Endodermal cell (in vitro differentiated cells): Measurements from ENCODE around the gene CDK5RAP2. TPM values are rescaled to one million over a fixed set of nuclear protein-coding genes. Genes with fewer than 3 reads are reported as not detected.
"Not testable (repeated sequence)": the region's sequence is repeated elsewhere in the genome, so short reads cannot be mapped to it uniquely, and the experiment has no call there.

Experiments
- DNase-seq: peaks from one replicate; pipeline ENCODE4 v3.0.0-alpha.2; 2017
- H3K27ac ChIP-seq: 2 replicates; pipeline ENCODE4 v1.5.1; 2013; ENCODE audit warnings: mild to moderate bottlenecking, low read depth, low read length, moderate library complexity
- H3K27me3 ChIP-seq: 2 replicates; pipeline ENCODE4 v1.6.1; 2013; ENCODE audit warnings: mild to moderate bottlenecking, low read length, moderate library complexity; ENCODE audit not compliant: insufficient read depth, control insufficient read depth, poor library complexity, severe bottlenecking
- H3K36me3 ChIP-seq: 2 replicates; pipeline ENCODE4 v1.7.0; 2013; ENCODE audit warnings: mild to moderate bottlenecking, low read length, moderate library complexity; ENCODE audit not compliant: control insufficient read depth, insufficient read depth
- H3K4me1 ChIP-seq: one replicate; pipeline ENCODE4 v1.7.0; 2013; ENCODE audit warnings: low read length; ENCODE audit not compliant: control insufficient read depth, insufficient read depth
- H3K4me3 ChIP-seq: 2 replicates; pipeline ENCODE4 v1.5.1; 2013; ENCODE audit warnings: mild to moderate bottlenecking, low read length, moderate library complexity
- H3K9ac ChIP-seq: 2 replicates; pipeline ENCODE4 v1.6.1; 2013; ENCODE audit warnings: mild to moderate bottlenecking, low read length, moderate library complexity; ENCODE audit not compliant: poor library complexity, severe bottlenecking; ENCODE audit errors: extremely low read depth
- H3K9me3 ChIP-seq: 2 replicates; pipeline ENCODE4 v1.6.1; 2013; ENCODE audit warnings: mild to moderate bottlenecking, low read length, moderate library complexity; ENCODE audit not compliant: control insufficient read depth
- H3K27ac Mint-ChIP-seq: 2 replicates; pipeline ENCODE4 v1.8.0; 2020; ENCODE audit warnings: mixed read lengths
- H3K27me3 Mint-ChIP-seq: 2 replicates; pipeline ENCODE4 v1.8.0; 2021; ENCODE audit warnings: mild to moderate bottlenecking, mixed read lengths; ENCODE audit not compliant: insufficient read depth
- H3K36me3 Mint-ChIP-seq: 2 replicates; pipeline ENCODE4 v1.8.0; 2020; ENCODE audit warnings: low read depth, mixed read lengths
- H3K4me1 Mint-ChIP-seq: 2 replicates; pipeline ENCODE4 v1.8.0; 2020; ENCODE audit warnings: mixed read lengths
- H3K4me3 Mint-ChIP-seq: 2 replicates; pipeline ENCODE4 v1.8.0; 2020; ENCODE audit warnings: mild to moderate bottlenecking, moderate library complexity, mixed read lengths
- H3K9me3 Mint-ChIP-seq: 2 replicates; pipeline ENCODE4 v1.8.0; 2020; ENCODE audit warnings: mild to moderate bottlenecking, mixed read lengths
- CTCF ChIP-seq: fragments of 200-600 bp; sonication (generic); conservative IDR thresholded peaks from 2 replicates; pipeline ENCODE4 v1.5.0; 2021; ENCODE audit warnings: antibody characterized with exemption, mild to moderate bottlenecking
- WGBS, 2 experiments: methylation state at CpG; one replicate each; pipeline versions ENCODE4 v1.1.5 to v1.1.7; 2013; ENCODE audit warnings: missing lambda C conversion rate in 2 of 2, mixed read lengths in 1 of 2; ENCODE audit not compliant: insufficient coverage in 1 of 2, insufficient read length in 1 of 2; 5-methylcytosine and 5-hydroxymethylcytosine counted together
- total RNA-seq, 2 donors: library from RNA; stranded (reverse); fragmentation: NEBNext Ultra II Directional in 1 of 2; extraction: Animal tissue kit (Norgen Biotek cat#: 25700) in 1 of 2; gene quantifications; 2 replicates in 1 of 2; 3 replicates in 1 of 2; pipeline ENCODE4 v1.2.1, GENCODE V29; 2021

Gene CDK5RAP2
- total RNA-seq, 2 donors from 2014 or later, result 68.2 to 92.0 TPM

- Mint-ChIP-seq H3K27ac (peak overlapping the region; percentile 3), H3K4me3 (peak overlapping the region; percentile 37), H3K9me3 (no peaks in the 10 kb centered on the region), H3K36me3 (peaks cover 60% of the 10 kb centered on the region), H3K27me3 (no peaks in the 10 kb centered on the region), H3K4me1 (peaks cover 49% of the 10 kb centered on the region)
- H3K4me3 ChIP-seq, result no peak overlapping the region
- H3K27ac ChIP-seq, result no peak overlapping the region
- H3K27me3 ChIP-seq, result peaks cover 12% of the 10 kb centered on the region
- H3K36me3 ChIP-seq, result peaks cover 70% of the 10 kb centered on the region
- 95 to 97% methylated on average over 7 to 10 of the region's 10 CpGs for WGBS, 2 experiments
- H3K4me1 ChIP-seq, result peaks cover 15% of the 10 kb centered on the region
- no peak for TF ChIP-seq CTCF
- H3K9ac ChIP-seq, result no peak overlapping the region
- no peak for DNase-seq
- H3K9me3 ChIP-seq, result no peaks in the 10 kb centered on the region
Measured at GRCh38 chr9:120532891-120533290, 47.1 kb downstream of the CDK5RAP2 start.

- H3K4me1 Mint-ChIP-seq, result peaks cover 50% of the 10 kb centered on the region
- peaks cover 64% of the 10 kb centered on the region for H3K36me3 Mint-ChIP-seq
- DNase-seq, result no peak
- no peaks in the 10 kb centered on the region for H3K27me3 Mint-ChIP-seq
- Histone ChIP-seq H3K27ac (no peak overlapping the region), H3K27me3 (peaks cover 12% of the 10 kb centered on the region), H3K36me3 (peaks cover 74% of the 10 kb centered on the region), H3K4me3 (no peak overlapping the region), H3K9me3 (no peaks in the 10 kb centered on the region), H3K9ac (no peak overlapping the region), H3K4me1 (peaks cover 12% of the 10 kb centered on the region)
- H3K4me3 Mint-ChIP-seq, result peak overlapping the region; percentile 37
- H3K9me3 Mint-ChIP-seq, result no peaks in the 10 kb centered on the region
- WGBS, 2 experiments, result 95 to 100% methylated on average over 6 of the region's 6 CpGs
- H3K27ac Mint-ChIP-seq, result no peak overlapping the region
- no peak for TF ChIP-seq CTCF
Measured at GRCh38 chr9:120532475-120532874, 47.5 kb downstream of the CDK5RAP2 start.

GRCh38 chr9:120531683-120532300, 48.2 kb downstream of the CDK5RAP2 start:
- TF ChIP-seq CTCF, result peak; percentile 81
- H3K4me1 Mint-ChIP-seq, result peaks cover 56% of the 10 kb centered on the region
- WGBS, 2 experiments, result 8% methylated on average over 1 of the region's 2 CpGs; no CpG with 5 or more reads in 1 of the 2 experiments
- H3K9me3 Mint-ChIP-seq, result no peaks in the 10 kb centered on the region
- Histone ChIP-seq H3K4me3 (no peak overlapping the region), H3K27me3 (peaks cover 12% of the 10 kb centered on the region), H3K27ac (no peak overlapping the region), H3K9ac (no peak overlapping the region), H3K4me1 (peaks cover 12% of the 10 kb centered on the region), H3K9me3 (no peaks in the 10 kb centered on the region), H3K36me3 (peaks cover 72% of the 10 kb centered on the region)
- no peaks in the 10 kb centered on the region for H3K27me3 Mint-ChIP-seq
- peaks cover 64% of the 10 kb centered on the region for H3K36me3 Mint-ChIP-seq
- H3K4me3 Mint-ChIP-seq, result no peak overlapping the region
- peak; percentile 65 for DNase-seq
- no peak overlapping the region for H3K27ac Mint-ChIP-seq

GRCh38 chr9:120530220-120530832, 49.6 kb downstream of the CDK5RAP2 start:
- not testable (repeated sequence) for DNase-seq, H3K4me1 ChIP-seq, H3K27ac ChIP-seq, H3K27me3 Mint-ChIP-seq, H3K27ac Mint-ChIP-seq, H3K4me3 Mint-ChIP-seq, H3K9ac ChIP-seq, H3K9me3 Mint-ChIP-seq, H3K9me3 ChIP-seq, H3K4me3 ChIP-seq
- Histone ChIP-seq H3K27me3 (peaks cover 12% of the 10 kb centered on the region), H3K36me3 (peaks cover 71% of the 10 kb centered on the region)
- WGBS, 2 experiments, result 95% methylated on average over 5 of the region's 6 CpGs
- Mint-ChIP-seq H3K36me3 (peaks cover 67% of the 10 kb centered on the region), H3K4me1 (peaks cover 57% of the 10 kb centered on the region)
